Neural cell (in vitro differentiated cells): ENCODE measurements around the gene PHOX2B. TPM values are rescaled to one million over a fixed set of nuclear protein-coding genes. Genes with fewer than 3 reads are reported as not detected.

Source experiments
- H2AFZ ChIP-seq: fragments of 200-600, 300-800 bp; sonication (generic), shearing (Covaris generic); 2 replicates; pipeline ENCODE4 v1.6.0; 2014; ENCODE audit warnings: low read depth, mild to moderate bottlenecking, antibody characterized with exemption, low read length, moderate library complexity
- H3F3A ChIP-seq: fragments of 200-600 bp; shearing (Covaris generic); 2 replicates; pipeline ENCODE4 v1.6.1; 2016; ENCODE audit warnings: mild to moderate bottlenecking, moderate library complexity, mixed read lengths, antibody characterized with exemption, low read length; ENCODE audit not compliant: insufficient read depth, poor library complexity, severe bottlenecking
- H3K27ac ChIP-seq: fragments of 200-600, 300-800 bp; sonication (generic), shearing (Covaris generic); 2 replicates; pipeline ENCODE4 v1.5.1; 2014; ENCODE audit warnings: mild to moderate bottlenecking, low read length, moderate library complexity
- H3K27me3 ChIP-seq: fragments of 300-800, 200-600 bp; sonication (generic), shearing (Covaris generic); 2 replicates; pipeline ENCODE4 v1.6.0; 2014; ENCODE audit warnings: mild to moderate bottlenecking, low read depth, low read length, moderate library complexity; ENCODE audit not compliant: insufficient read depth
- H3K36me3 ChIP-seq: fragments of 300-800, 200-600 bp; sonication (generic), shearing (Covaris generic); 2 replicates; pipeline ENCODE4 v1.5.1; 2014; ENCODE audit warnings: mild to moderate bottlenecking, antibody characterized with exemption, low read length, moderate library complexity; ENCODE audit not compliant: insufficient read depth
- H3K4me2 ChIP-seq: fragments of 300-800, 200-600 bp; sonication (generic), shearing (Covaris generic); 2 replicates; pipeline ENCODE4 v1.6.0; 2014; ENCODE audit warnings: mild to moderate bottlenecking, low read length
- H3K4me3 ChIP-seq: fragments of 300-800, 200-600 bp; sonication (generic), shearing (Covaris generic); 2 replicates; pipeline ENCODE4 v1.5.1; 2014; ENCODE audit warnings: mild to moderate bottlenecking, low read length, moderate library complexity
- H3K79me2 ChIP-seq: fragments of 200-600 bp; shearing (Covaris generic); replicated peaks from 2 replicates; pipeline ENCODE4 v1.6.0; 2014; ENCODE audit warnings: mild to moderate bottlenecking, low read length, moderate library complexity; ENCODE audit not compliant: insufficient read depth
- H3K9ac ChIP-seq: fragments of 300-800, 200-600 bp; sonication (generic), shearing (Covaris generic); 2 replicates; pipeline ENCODE4 v1.6.1; 2016; ENCODE audit warnings: mild to moderate bottlenecking, low read length, mixed read lengths
- H3K9me2 ChIP-seq: fragments of 200-600 bp; shearing (Covaris generic); 2 replicates; pipeline ENCODE4 v1.6.1; 2016; ENCODE audit warnings: mild to moderate bottlenecking, low read length, mixed read lengths; ENCODE audit not compliant: insufficient read depth
- H3K9me3 ChIP-seq: fragments of 200-600, 300-800 bp; sonication (generic), shearing (Covaris generic); 2 replicates; pipeline ENCODE4 v1.6.1; 2016; ENCODE audit warnings: mild to moderate bottlenecking, mixed run types, low read length, moderate library complexity, mixed read lengths
- H4K20me1 ChIP-seq: fragments of 200-600 bp; shearing (Covaris generic); 2 replicates; pipeline ENCODE4 v1.6.1; 2016; ENCODE audit warnings: mild to moderate bottlenecking, mixed run types; ENCODE audit not compliant: insufficient read depth
- EP300 ChIP-seq: fragments of 450-650 bp; conservative IDR thresholded peaks from 2 replicates; pipeline ENCODE4 v1.6.1; 2014; ENCODE audit warnings: antibody characterized with exemption, mild to moderate bottlenecking, moderate library complexity; ENCODE audit not compliant: poor library complexity, severe bottlenecking
- EZH2 ChIP-seq: fragments of 200-600, 300-800 bp; shearing (Covaris generic), sonication (generic); IDR thresholded peaks from 2 replicates; pipeline ENCODE4 v1.6.1; 2014; ENCODE audit warnings: antibody characterized with exemption, low read length, borderline replicate concordance, mild to moderate bottlenecking; ENCODE audit not compliant: insufficient read depth, poor library complexity, severe bottlenecking
- MXI1 ChIP-seq: fragments of 450-650 bp; conservative IDR thresholded peaks from 2 replicates; pipeline ENCODE4 v1.6.1; 2014; ENCODE audit warnings: antibody characterized with exemption, mild to moderate bottlenecking; ENCODE audit not compliant: poor library complexity, severe bottlenecking
- POLR2AphosphoS5 ChIP-seq: IDR thresholded peaks from 2 replicates; pipeline ENCODE4 v1.6.1; 2012
- RAD21 ChIP-seq: fragments of 450-650 bp; conservative IDR thresholded peaks from 2 replicates; pipeline ENCODE4 v1.6.1; 2014; ENCODE audit warnings: antibody characterized with exemption, mild to moderate bottlenecking, moderate library complexity
- SMC3 ChIP-seq: fragments of 450-650 bp; conservative IDR thresholded peaks from 2 replicates; pipeline ENCODE4 v1.6.1; 2014; ENCODE audit warnings: antibody characterized with exemption, mild to moderate bottlenecking, moderate library complexity; ENCODE audit not compliant: poor library complexity
- TAF1 ChIP-seq: IDR thresholded peaks from 2 replicates; pipeline ENCODE4 v1.6.1; 2012; ENCODE audit warnings: low read depth
- polyA plus RNA-seq: library from polyadenylated mRNA; depleted of rRNA; stranded (reverse); fragments of >200 nt; gene quantifications from 2 replicates; pipeline ENCODE4 v1.2.3, GENCODE V29; 2014
- TF ChIP-seq, protein P1 (sequence below): fragments of 450-650 bp; IDR thresholded peaks from 2 replicates; pipeline ENCODE4 v1.5.1; 2014; ENCODE audit warnings: antibody characterized with exemption, mild to moderate bottlenecking, moderate library complexity; ENCODE audit not compliant: poor library complexity, severe bottlenecking
- TF ChIP-seq, protein P2 (sequence below): IDR thresholded peaks from 2 replicates; pipeline ENCODE4 v1.6.1; 2012; ENCODE audit warnings: borderline replicate concordance

The PHOX2B gene
- polyA plus RNA-seq, 1 donor from 2014 or later, result not detected

DNA sequence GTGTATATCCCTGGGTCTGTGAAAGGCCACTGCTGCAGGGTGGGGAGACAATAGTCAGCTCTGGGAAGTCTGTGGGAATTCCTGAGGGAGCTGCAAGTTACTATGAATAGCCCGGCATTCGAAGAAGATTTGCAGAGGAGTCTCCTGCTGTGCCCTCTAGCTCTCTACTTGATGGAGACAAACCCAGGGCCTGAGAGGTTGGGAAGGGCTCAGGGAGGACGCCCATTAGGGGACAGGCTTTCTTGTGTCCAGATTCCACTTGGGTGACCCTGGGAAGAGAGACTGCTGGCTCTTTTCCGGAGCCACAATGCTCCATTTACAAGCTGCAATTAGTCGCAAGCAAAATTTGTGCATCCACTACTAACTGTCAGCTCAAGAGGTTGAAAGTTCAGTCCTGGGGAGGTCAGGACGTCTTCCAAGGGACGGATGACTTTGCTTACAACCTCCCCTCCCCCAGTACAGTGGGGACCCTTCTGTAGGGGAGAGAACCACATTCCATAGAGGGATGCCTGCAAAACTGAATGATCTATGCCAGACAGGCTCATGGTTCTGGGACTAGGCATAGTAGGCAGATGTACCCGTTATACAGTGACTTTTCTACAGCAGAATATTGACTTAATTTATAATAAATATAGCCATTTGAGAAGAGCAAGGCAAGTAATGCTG is 48.2 kb upstream of the PHOX2B start:
- Histone ChIP-seq H3K79me2 (no peaks in the 10 kb centered on the region), H3K9ac (no peak overlapping the region), H3K4me2 (no peak overlapping the region), H3K27ac (no peak overlapping the region), H3K27me3 (no peaks in the 10 kb centered on the region), H4K20me1 (no peaks in the 10 kb centered on the region), H2AFZ (no peak overlapping the region), H3K9me2 (no peaks in the 10 kb centered on the region), H3K9me3 (no peaks in the 10 kb centered on the region), H3K36me3 (no peaks in the 10 kb centered on the region), H3F3A (no peaks in the 10 kb centered on the region), H3K4me3 (no peak overlapping the region)
- TF ChIP-seq RAD21, result no peak
- TF ChIP-seq EP300, result no peak
- no peak for TF ChIP-seq POLR2AphosphoS5

DNA sequence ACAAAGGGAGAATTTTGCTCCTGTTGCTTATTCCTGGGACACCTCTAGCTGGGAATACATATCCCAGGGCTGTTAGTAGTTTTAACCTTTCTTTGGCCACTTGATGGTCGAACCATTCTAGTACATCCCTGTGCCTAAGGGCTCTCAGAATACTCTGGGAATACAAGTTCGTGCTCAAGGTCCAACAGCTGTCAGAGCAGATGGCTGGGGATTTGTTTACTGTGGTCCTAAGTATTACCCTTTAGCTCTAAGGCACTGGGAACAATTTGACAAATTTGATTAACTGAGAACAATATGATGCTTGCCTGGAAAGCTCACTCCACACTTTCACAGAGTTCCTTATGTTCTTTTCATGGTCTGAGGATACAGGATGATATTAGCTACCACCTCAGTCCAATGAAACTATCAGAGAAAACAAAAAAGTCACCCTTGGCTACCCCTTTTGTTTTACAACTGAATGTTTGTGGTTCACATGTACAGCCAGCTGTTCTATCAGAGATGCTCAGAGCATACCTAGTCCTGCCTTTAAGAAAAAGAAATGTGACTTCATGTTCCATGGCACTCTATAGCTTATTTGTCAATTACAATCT is 47.4 kb upstream of the PHOX2B start:
- Histone ChIP-seq H3K9me3 (no peaks in the 10 kb centered on the region), H3K79me2 (no peaks in the 10 kb centered on the region), H3K36me3 (no peaks in the 10 kb centered on the region), H3K4me2 (no peak overlapping the region), H3K4me3 (no peak overlapping the region), H2AFZ (no peak overlapping the region), H3K9ac (no peak overlapping the region), H3F3A (no peaks in the 10 kb centered on the region), H4K20me1 (no peaks in the 10 kb centered on the region), H3K27me3 (no peaks in the 10 kb centered on the region), H3K9me2 (no peaks in the 10 kb centered on the region), H3K27ac (no peak overlapping the region)
- TF ChIP-seq EP300 (no peak), POLR2AphosphoS5 (no peak), EZH2 (no peak), RAD21 (no peak), TAF1 (no peak), MXI1 (no peak), SMC3 (no peak)
- TF ChIP-seq, protein P1, sequence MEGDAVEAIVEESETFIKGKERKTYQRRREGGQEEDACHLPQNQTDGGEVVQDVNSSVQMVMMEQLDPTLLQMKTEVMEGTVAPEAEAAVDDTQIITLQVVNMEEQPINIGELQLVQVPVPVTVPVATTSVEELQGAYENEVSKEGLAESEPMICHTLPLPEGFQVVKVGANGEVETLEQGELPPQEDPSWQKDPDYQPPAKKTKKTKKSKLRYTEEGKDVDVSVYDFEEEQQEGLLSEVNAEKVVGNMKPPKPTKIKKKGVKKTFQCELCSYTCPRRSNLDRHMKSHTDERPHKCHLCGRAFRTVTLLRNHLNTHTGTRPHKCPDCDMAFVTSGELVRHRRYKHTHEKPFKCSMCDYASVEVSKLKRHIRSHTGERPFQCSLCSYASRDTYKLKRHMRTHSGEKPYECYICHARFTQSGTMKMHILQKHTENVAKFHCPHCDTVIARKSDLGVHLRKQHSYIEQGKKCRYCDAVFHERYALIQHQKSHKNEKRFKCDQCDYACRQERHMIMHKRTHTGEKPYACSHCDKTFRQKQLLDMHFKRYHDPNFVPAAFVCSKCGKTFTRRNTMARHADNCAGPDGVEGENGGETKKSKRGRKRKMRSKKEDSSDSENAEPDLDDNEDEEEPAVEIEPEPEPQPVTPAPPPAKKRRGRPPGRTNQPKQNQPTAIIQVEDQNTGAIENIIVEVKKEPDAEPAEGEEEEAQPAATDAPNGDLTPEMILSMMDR, result no peak
- TF ChIP-seq, protein P2, sequence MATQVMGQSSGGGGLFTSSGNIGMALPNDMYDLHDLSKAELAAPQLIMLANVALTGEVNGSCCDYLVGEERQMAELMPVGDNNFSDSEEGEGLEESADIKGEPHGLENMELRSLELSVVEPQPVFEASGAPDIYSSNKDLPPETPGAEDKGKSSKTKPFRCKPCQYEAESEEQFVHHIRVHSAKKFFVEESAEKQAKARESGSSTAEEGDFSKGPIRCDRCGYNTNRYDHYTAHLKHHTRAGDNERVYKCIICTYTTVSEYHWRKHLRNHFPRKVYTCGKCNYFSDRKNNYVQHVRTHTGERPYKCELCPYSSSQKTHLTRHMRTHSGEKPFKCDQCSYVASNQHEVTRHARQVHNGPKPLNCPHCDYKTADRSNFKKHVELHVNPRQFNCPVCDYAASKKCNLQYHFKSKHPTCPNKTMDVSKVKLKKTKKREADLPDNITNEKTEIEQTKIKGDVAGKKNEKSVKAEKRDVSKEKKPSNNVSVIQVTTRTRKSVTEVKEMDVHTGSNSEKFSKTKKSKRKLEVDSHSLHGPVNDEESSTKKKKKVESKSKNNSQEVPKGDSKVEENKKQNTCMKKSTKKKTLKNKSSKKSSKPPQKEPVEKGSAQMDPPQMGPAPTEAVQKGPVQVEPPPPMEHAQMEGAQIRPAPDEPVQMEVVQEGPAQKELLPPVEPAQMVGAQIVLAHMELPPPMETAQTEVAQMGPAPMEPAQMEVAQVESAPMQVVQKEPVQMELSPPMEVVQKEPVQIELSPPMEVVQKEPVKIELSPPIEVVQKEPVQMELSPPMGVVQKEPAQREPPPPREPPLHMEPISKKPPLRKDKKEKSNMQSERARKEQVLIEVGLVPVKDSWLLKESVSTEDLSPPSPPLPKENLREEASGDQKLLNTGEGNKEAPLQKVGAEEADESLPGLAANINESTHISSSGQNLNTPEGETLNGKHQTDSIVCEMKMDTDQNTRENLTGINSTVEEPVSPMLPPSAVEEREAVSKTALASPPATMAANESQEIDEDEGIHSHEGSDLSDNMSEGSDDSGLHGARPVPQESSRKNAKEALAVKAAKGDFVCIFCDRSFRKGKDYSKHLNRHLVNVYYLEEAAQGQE, result no peak
